ENCODE measurements around the gene TSC22D2. TPM values are rescaled to one million over a fixed set of nuclear protein-coding genes. Genes with fewer than 3 reads are reported as not detected.

Gene TSC22D2
- total RNA-seq, 1 experiment from 2014 or later: 17.6 TPM

DNA sequence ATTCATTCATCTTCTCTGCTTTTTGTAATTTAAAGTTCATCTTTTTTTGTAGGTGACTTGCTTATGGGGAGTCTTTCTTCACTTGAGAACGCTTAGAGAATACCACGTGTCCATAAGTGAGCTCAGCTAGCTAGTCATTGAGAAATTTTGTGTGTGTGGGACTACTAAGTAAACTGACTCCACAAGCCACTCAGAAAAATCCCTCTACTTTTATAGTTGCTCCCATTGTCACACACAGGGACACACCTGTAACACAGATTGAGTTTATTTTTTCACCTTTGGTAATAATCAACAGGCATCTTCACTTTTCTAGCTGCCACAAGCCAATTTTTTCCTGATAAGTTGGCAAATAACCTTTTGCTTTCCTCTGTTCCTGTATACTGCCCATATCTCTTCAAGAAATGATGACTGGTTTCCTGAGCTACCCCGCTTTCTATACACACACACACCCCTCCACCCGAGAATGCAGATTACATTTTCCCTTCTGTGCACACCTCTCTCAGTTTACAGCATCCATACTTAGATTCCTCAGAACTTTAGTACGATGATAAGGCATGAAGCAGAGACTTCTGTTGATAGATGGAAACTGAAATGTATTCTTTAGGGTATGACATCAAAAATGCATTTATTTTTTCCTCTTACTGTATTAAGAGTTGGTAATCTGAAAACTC lies 4.6 kb downstream of the TSC22D2 start:
- peak; percentile 77 for DNase-seq (ENCODE audit: low read depth)

DNA sequence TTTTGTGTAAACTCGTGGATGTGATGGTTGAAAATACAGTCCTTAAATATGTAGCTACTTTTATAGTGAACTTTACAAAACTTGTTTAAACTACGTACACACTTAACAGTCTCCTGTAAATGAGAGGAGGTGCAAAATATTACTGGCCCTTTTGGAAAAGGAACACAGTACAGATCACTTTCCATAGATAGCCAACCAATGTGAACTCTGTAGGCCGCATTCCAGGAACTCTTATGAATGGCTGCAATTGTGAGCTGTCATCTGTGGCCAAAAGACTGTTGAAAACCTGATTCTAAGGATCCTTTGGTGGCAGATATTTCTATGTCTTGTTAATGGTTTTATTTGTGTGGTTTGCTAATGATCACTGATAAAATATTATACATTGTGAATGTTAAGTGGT lies 6.2 kb downstream of the TSC22D2 start:
- peak; percentile 76 for DNase-seq (ENCODE audit: low read depth)

DNA sequence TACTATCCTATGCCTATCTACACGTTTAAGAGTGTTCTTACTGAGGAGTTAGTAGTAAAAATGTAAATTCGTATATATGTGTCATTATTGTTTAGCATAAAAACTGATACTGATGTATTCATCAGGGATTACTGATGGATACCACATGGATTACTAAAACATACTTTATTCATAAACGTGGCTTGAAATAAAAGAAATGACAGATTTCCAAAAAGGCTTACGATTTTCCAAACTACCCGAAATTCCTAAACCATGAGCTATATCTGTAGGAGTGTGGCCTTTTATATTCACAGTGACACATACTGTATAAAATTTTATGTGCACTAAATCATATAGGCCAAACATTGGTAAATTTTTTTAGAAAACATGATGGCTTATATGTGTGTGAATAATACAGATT lies 6.9 kb downstream of the TSC22D2 start:
- no peak for DNase-seq (ENCODE audit: low read depth)

DNA sequence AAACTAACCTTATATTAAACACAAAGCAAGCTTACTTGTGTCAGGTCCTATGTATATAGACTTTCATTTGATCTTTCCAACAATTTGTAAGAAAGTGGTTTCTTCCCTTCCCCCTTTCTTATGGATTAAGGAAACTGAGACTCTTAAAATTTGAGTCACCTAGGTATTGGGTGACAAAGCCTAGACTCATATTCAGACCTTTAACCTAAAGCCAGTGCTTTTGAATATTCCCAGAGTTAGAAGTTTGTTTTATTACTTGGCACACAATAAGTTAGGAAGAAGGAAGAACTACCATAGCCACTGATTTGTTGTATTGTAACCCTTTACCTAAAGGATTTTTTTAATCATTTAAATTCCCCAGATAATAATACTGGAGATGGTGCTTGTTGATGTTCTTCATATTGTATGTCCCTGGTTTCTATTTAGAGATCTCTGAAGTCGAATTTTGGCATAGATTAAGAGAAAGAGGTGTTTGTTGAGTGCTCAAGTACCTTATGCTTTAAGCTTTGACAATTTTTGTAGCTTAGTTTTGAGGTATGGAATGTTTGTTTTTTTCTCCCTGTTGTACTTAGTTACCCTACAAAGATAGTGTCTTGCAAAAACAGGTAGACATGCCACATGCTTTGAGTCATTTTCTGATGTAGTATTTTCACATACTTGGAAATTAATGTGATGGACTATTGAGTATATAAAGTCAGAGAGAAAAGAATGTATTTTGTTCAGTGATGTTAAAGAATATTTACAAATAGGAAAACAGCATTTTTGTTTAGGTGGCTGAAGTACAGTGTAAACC lies 11.2 kb downstream of the TSC22D2 start:
- peak; percentile 47 for DNase-seq (ENCODE audit: low read depth)

DNA sequence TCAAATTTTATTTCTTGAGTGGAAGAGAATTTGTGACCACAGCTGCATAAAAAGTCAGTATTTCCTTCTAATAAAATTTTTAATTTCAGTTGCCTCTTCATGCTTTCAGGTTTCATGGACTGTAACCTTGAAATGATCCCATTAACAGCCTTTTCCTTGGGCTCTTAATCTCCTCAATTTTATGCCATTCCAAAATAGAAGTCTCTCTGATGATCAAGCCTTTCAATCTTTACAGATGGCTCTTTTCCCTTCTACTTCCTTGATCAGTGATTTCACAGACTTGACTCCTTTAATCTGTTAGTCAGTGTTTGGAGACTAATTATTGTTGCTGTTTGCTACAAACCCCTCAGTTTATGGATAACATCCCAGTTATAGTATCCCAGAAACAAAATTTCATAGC lies 11.9 kb downstream of the TSC22D2 start:
- no peak for DNase-seq (ENCODE audit: low read depth)

DNA sequence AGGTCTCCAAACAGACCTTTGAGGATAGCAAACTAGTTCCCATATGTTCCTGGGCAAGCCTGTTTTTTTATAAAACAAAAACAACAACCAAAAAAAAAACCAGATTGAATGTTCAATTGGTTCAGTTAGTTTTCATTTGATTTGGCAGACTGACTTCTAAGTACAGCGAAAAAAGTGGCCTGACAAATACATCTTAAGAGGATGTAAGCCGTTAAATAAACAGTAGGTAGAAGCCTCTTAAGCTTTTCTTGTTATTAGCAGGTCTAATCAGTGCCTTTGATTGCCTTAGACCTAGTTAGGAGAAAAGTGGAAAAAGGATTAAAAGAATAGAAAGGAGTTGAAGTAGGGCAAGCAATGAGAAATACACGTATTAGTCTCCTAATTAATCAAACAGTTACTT lies 13.2 kb downstream of the TSC22D2 start:
- DNase-seq (ENCODE audit: low read depth): no peak

DNA sequence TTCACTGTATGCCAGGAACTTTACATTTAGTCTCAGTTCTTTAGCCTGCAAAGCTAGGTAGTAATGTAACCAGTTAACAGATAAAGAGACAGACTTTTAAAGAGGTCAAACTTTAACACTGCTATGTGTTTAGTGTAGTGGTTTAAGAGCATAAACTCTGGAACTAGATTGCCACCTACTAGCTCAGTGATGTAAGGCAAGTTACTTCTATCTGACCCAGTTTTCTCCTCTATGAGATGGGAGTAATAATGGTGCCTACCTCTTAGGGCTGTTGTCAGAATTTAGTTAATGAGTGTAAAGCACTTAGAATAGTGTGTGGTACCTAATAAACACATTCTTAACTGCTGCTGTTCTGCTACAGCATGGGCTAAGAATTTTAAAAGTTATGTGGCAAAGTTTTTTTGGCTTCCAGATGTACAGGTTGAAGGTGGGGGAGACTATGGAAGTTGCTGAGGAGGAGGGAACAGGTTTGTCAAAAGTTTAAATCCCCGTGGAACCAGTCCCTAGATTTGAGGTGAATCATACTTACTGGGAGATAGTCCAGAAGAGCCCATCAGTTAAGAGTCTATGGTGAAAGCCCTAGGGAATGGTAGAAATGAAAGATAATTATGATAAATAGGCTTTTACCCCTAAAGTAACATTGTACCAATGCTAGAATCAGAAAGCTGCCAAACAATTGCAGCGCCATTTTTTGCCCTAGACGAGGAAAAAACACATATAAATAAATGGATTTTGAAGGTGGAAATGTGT lies 13.9 kb downstream of the TSC22D2 start:
- peak; percentile 73 for DNase-seq (ENCODE audit: low read depth)

- DNase-seq (ENCODE audit: low read depth): no peak
These were observed 14.8 kb downstream of the TSC22D2 start for GRCh38 chr3:150422907-150423306.

DNA sequence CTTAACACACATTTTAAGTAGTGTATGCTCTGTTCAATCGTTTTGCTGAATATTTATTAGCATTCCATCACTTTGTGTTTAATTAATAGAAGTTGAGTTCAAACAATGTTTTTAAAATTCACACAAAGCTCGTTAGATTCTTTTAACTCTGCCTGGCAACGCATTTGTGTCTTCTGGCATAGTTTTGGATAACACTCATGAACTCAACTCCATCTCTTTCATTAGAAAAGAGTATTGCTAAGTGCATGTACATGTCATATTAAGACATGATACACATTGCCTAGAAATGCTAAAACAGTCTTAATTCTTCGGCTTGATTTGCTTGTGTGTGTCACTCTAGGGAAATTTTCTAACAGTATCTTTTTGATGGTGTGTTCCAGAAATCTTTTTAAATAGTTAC lies 15.7 kb downstream of the TSC22D2 start:
- DNase-seq (ENCODE audit: low read depth): no peak

DNA sequence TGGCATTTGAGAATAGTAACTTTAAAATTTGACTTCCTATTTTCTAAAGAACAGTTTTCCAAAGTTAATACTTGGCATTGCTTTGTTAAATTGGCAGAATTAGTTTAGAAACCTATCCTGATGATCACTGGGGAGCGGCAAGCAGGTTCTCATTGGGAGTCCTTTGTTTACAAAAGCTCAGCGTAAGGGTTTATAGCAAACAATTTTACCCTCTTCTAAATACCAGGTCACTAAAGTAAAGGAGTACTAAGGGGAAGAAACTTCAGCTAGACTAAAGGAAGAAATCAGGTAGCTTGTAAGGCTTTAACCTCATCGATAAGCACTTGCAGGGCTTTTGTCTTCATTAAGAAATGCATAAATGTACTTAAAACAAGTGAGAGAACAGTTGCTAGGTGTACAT lies 18.2 kb downstream of the TSC22D2 start:
- no peak for DNase-seq (ENCODE audit: low read depth)

GRCh38 chr3:150428562-150428961 lies 20.5 kb downstream of the TSC22D2 start:
- DNase-seq (ENCODE audit: low read depth): no peak

DNA sequence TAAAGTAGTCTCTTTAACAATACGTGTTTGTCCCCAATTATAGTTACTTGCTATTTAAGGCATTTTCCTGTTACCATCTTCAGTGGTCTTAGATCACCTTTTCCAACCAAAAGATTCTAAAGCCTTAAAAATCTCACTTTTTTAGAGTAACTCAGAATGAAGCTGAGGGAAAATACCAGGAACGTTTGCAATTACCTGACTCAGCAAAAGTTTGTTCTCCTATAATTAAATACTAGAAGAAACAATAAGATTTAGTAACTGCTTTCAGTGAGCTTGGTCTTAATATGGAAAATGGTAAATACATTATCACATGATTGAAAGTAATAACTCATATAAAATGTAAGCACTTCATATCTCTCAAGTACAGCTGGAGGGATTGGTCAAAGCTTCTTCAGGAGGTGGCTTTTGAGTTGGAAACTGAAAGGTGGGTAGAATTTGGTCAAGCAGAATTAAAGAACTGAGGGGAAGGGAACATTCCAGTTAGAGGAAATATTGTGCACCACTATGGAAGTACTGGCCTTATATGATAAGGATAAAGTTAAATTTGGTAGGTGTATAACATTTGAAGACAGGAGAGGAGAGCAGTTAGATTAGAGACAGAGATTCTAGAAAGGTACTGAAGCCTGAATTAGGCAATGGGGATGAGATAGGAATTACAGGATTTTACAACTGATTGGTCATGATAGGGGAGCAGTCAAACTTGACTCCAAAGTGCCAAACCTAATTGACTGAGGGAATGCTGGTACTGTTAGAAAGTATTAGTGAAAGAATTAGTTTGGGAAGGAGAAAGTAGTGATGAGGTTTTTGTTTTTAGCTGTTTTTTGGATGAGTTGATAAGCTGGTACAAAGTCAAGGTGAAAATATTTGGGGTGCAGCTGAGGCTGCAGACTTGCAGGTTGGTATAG lies 21.9 kb downstream of the TSC22D2 start:
- no peak for DNase-seq (ENCODE audit: low read depth)

DNA sequence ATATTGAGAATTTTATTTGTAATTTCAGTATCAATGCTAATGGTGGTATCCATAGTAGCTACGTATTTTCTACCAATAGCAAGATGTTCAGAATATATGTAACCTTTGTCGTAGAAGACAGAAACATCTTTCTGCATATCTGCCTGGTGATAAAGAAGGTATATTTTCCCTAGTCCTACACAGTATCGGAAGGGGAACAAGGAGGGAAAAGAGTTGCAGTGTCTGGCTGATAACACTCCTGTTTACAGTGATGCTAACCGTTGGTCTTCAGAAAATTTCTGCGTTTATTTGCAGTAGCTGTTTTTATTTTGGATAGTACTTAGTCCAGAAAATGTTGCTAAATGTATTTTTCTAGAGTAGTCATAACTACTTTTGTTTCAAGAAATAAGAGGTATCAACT lies 25.2 kb downstream of the TSC22D2 start:
- DNase-seq (ENCODE audit: low read depth): no peak

DNA sequence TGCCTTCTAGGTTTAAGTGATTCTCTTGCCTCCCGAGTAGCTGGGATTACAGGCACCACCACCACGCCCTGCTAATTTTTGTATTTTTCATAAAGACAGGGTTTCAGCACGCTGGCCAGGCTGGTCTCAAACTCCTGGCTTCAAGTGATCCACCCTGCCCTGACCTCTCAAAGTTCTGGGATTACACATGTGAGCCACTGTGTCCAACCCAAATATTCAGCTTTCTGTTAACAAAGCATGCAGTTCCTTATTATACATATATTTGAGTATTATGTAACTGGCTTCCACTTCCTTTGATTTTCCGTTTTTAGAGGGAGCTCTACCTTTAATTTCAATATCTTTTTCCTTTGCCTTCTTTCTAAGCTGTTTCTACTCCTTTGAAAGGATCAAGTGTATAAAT lies 26.1 kb downstream of the TSC22D2 start:
- DNase-seq (ENCODE audit: low read depth): no peak

DNA sequence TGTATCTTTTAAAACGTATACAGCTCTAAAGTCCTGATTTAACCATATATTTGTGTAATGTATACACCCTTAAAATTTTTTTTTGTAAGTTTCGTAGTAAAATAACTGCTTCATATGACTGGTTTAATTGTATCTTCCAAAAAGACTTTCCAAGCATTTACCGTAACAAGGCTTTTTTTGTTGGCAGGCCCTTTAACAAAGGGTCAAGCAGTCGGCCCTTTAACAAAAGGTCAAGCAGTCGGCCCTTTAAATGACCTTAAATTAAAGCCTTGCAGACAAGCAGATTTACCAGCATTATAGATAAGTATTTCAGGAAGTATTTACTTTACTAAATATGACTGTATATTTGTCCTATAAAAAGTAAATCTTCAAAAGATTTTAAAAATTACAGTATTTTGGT lies 28.1 kb downstream of the TSC22D2 start:
- DNase-seq (ENCODE audit: low read depth): no peak

GRCh38 chr3:150439657-150440056 lies 31.6 kb downstream of the TSC22D2 start:
- DNase-seq (ENCODE audit: low read depth): peak; percentile 67

- DNase-seq (ENCODE audit: low read depth): peak; percentile 64
These were observed 35.2 kb downstream of the TSC22D2 start for GRCh38 chr3:150443331-150443741.

DNA sequence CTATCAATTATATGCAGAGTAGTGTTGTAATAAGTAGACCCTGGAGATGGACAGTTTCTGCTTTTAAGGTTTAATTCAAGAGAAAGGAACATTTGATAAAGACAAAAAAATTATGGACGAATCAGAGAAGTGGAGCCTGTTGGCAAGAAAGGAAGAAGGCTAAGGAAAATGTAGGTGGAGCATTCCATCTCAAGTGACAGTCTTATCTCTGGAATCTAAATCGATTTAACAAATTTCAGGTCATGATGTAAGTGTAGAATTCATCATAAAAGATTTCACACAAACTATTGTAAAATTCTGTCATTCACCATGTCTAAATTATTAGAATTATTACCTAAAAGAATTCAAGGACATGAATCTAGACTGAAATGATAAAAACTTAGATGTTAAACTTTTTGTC lies 36.3 kb downstream of the TSC22D2 start:
- DNase-seq (ENCODE audit: low read depth): no peak

- peak; percentile 43 for DNase-seq (ENCODE audit: low read depth)
These were observed 38.4 kb downstream of the TSC22D2 start for GRCh38 chr3:150446470-150446977.

DNA sequence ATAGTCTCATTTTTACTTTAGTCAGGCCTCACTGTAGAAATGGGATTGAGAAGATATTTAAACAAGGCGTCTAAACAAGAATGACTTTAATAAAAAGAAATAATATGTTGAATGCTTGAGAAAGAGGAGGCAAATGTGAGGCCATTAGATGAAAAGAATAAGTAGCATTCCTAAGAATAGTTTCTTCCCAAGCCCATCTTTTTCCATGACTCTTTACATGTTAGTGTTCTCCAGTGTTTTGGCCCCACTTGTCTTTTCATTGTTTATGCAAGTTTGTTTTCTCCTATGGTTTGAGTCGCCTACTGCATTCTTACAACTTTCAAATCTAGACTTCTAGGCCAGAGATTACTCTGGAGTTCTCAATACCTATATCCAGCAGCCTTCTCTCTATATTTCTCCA lies 39.0 kb downstream of the TSC22D2 start:
- DNase-seq (ENCODE audit: low read depth): peak; percentile 49
